Astrocyte of the cerebellum (primary cell): ENCODE results near the gene ITGAE.

Source experiments
- DNase-seq: peaks from one replicate; pipeline ENCODE4 v3.0.0-alpha.2; 2011; ENCODE audit warnings: low read depth
- H3K4me3 ChIP-seq: 2 replicates; pipeline ENCODE4 v1.5.1; 2011; ENCODE audit warnings: mild to moderate bottlenecking, low read depth, low read length, moderate library complexity
- CTCF ChIP-seq: IDR thresholded peaks from 2 replicates; pipeline ENCODE4 v1.5.1; 2012; ENCODE audit warnings: low read length, low read depth, moderate library complexity, mild to moderate bottlenecking; ENCODE audit errors: missing control alignments
- in situ Hi-C: cut with HindIII; loops from 2 replicates; pipeline ENCODE4 v1.10.0; 2017; ENCODE audit warnings: low sequenced_read_pairs

The ITGAE gene

DNA sequence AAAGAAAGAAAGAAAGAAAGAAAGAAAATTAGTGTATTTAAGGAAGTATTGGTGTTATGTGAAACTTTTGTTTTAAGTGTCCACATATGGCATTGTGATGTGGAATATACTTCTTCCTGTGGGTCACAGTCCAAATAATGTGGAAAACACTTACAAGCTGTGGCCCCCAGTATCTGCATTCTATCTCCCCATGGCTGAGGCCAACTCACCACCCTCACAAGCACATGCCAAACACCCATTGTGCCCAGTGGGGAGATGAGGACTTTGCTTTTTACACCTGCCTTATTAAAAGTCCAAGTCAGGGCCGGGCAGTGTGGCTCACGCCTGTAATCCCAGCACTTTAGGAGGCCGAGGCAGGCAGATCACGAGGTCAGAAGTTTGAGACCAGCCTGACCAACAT, 101.0 kb downstream of the ITGAE start:
- TF ChIP-seq CTCF, result no peak
- H3K4me3 ChIP-seq, result no peak overlapping the region
- no peak for DNase-seq
- in situ Hi-C loops, result no loop called here

DNA sequence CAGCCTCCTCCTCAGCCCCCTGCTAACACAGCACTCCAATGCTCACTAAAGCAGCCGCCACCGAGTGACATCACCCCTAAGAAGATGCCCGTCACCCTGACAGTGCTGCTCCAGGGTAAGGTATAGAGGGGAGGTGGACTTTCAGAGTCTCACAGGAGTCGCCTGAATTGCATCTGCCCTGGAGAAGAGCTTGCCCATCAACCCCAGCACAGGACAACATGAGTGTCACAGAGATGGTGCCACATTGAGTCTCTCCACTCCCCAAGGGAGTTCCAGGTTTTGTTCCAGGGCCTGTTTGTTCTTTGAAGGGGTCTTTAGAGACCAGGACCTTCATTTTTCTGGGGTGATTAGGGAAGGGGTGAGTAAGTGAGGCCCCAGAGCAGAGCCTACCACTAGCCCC, 102.8 kb downstream of the ITGAE start:
- TF ChIP-seq CTCF, result no peak
- DNase-seq, result no peak
- in situ Hi-C loops, result no loop called here
- no peak overlapping the region for H3K4me3 ChIP-seq

DNA sequence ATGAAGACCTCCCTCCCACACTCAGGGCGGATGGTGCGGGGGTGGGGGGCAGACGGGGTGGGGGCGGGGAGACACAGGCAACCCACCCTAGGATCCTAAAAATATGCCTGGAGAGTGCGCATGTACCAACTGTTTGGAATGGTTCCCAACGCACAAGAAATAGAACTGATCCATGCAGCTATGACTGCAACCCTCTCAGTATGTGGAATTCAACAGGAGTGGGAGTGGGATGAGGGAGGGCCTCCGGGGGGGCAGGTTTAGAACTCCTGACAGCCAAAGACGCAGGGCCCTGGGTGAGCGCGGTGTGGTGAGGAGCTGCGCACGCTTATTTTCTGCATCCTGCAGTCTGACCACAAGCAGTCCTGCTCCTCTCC, 103.9 kb downstream of the ITGAE start:
- DNase-seq, result no peak
- no peak for TF ChIP-seq CTCF
- in situ Hi-C loops, result no loop called here
- no peak overlapping the region for H3K4me3 ChIP-seq

GRCh38 chr17:3695723-3696411, 105.1 kb downstream of the ITGAE start, which contains the start of gene P2RX5:
TSS of gene P2RX5 (minus strand) at chr17:3696155. CDS start at chr17:3696005, 150 bp downstream.
- H3K4me3 ChIP-seq, result peak within 1 kb of the TSS; percentile 39
- in situ Hi-C loops, result no loop called here
- no peak for TF ChIP-seq CTCF
- no peak for DNase-seq

GRCh38 chr17:3695129-3695722, 105.8 kb downstream of the ITGAE start:
- no peak for TF ChIP-seq CTCF
- peak overlapping the region; percentile 39 for H3K4me3 ChIP-seq
- DNase-seq, result no peak
- in situ Hi-C loops, result no loop called here

GRCh38 chr17:3693829-3694231, 107.2 kb downstream of the ITGAE start:
- TF ChIP-seq CTCF, result no peak
- H3K4me3 ChIP-seq, result no peak overlapping the region
- DNase-seq, result no peak
- in situ Hi-C loops, result no loop called here
